Astrocyte (in vitro differentiated cells and primary cell): ENCODE measurements around the gene PSEN1. TPM values are rescaled to one million over a fixed set of nuclear protein-coding genes. Genes with fewer than 3 reads are reported as not detected.

Experiments used
- DNase-seq: peaks from one replicate; pipeline ENCODE4 v3.0.0-alpha.2; 2010; ENCODE audit warnings: low read depth
- FAIRE-seq: peaks from 2 replicates; lab custom pipeline; 2011; peaks lifted over from hg19 to GRCh38; lab: Jason Lieb, UNC
- H2AFZ ChIP-seq: 2 replicates; pipeline ENCODE4 v1.6.0; 2012; ENCODE audit warnings: low read depth, low read length, inconsistent platforms
- H3K27ac ChIP-seq: 2 replicates; pipeline ENCODE4 v1.5.1; 2011; ENCODE audit warnings: low read depth, low read length, inconsistent platforms
- H3K27me3 ChIP-seq: 2 replicates; pipeline ENCODE4 v1.6.0; 2011; ENCODE audit warnings: low read length, inconsistent platforms; ENCODE audit not compliant: insufficient read depth
- H3K36me3 ChIP-seq: 2 replicates; pipeline ENCODE4 v1.5.1; 2011; ENCODE audit warnings: low read length, inconsistent platforms; ENCODE audit not compliant: insufficient read depth
- H3K4me1 ChIP-seq: 2 replicates; pipeline ENCODE4 v1.5.1; 2011; ENCODE audit warnings: low read length, inconsistent platforms; ENCODE audit not compliant: insufficient read depth
- H3K4me2 ChIP-seq: 2 replicates; pipeline ENCODE4 v1.6.0; 2012; ENCODE audit warnings: low read length, inconsistent platforms
- H3K4me3 ChIP-seq: 2 replicates; pipeline ENCODE4 v1.5.1; 2011; ENCODE audit warnings: low read depth, mild to moderate bottlenecking, low read length, inconsistent platforms; ENCODE audit not compliant: insufficient read depth
- H3K79me2 ChIP-seq: 2 replicates; pipeline ENCODE4 v1.6.0; 2012; ENCODE audit warnings: mild to moderate bottlenecking, low read length, inconsistent platforms; ENCODE audit not compliant: insufficient read depth
- H3K9ac ChIP-seq: 2 replicates; pipeline ENCODE4 v1.6.0; 2012; ENCODE audit warnings: mild to moderate bottlenecking, low read length, inconsistent platforms
- H3K9me3 ChIP-seq: 2 replicates; pipeline ENCODE4 v1.5.1; 2012; ENCODE audit warnings: low read depth, mild to moderate bottlenecking, low read length, inconsistent platforms; ENCODE audit not compliant: insufficient read depth
- H4K20me1 ChIP-seq: 2 replicates; pipeline ENCODE4 v1.6.0; 2012; ENCODE audit warnings: low read length, inconsistent platforms; ENCODE audit not compliant: insufficient read depth
- H3K27ac Mint-ChIP-seq: one replicate; pipeline ENCODE4 v1.8.0; 2021; ENCODE audit warnings: mild to moderate bottlenecking, mixed read lengths; ENCODE audit not compliant: unreplicated experiment
- H3K27me3 Mint-ChIP-seq: one replicate; pipeline ENCODE4 v1.8.0; 2021; ENCODE audit warnings: low read depth, mixed read lengths; ENCODE audit not compliant: unreplicated experiment
- H3K36me3 Mint-ChIP-seq: one replicate; pipeline ENCODE4 v1.8.0; 2021; ENCODE audit warnings: low read depth, mixed read lengths; ENCODE audit not compliant: unreplicated experiment
- H3K4me1 Mint-ChIP-seq: one replicate; pipeline ENCODE4 v1.8.0; 2021; ENCODE audit warnings: low read depth, mixed read lengths; ENCODE audit not compliant: unreplicated experiment
- H3K4me3 Mint-ChIP-seq: one replicate; pipeline ENCODE4 v1.8.0; 2021; ENCODE audit warnings: mild to moderate bottlenecking, moderate library complexity, mixed read lengths; ENCODE audit not compliant: unreplicated experiment
- H3K9me3 Mint-ChIP-seq: one replicate; pipeline ENCODE4 v1.8.0; 2021; ENCODE audit warnings: mild to moderate bottlenecking, mixed read lengths; ENCODE audit not compliant: unreplicated experiment
- EZH2 ChIP-seq: IDR thresholded peaks from 2 replicates; pipeline ENCODE4 v1.6.1; 2012; ENCODE audit warnings: mild to moderate bottlenecking, low read length, inconsistent platforms; ENCODE audit not compliant: insufficient read depth
- total RNA-seq: library from RNA; stranded (reverse); gene quantifications from 2 replicates; pipeline ENCODE4 v1.2.1, GENCODE V29; 2021
- TF ChIP-seq, protein P1 (sequence below): IDR thresholded peaks from 2 replicates; pipeline ENCODE4 v1.5.1; 2011; ENCODE audit warnings: low read depth, mild to moderate bottlenecking, inconsistent platforms, low read length, moderate library complexity; ENCODE audit not compliant: insufficient read depth

The PSEN1 gene
- total RNA-seq, 1 donor from 2014 or later = 89.5 TPM

DNA sequence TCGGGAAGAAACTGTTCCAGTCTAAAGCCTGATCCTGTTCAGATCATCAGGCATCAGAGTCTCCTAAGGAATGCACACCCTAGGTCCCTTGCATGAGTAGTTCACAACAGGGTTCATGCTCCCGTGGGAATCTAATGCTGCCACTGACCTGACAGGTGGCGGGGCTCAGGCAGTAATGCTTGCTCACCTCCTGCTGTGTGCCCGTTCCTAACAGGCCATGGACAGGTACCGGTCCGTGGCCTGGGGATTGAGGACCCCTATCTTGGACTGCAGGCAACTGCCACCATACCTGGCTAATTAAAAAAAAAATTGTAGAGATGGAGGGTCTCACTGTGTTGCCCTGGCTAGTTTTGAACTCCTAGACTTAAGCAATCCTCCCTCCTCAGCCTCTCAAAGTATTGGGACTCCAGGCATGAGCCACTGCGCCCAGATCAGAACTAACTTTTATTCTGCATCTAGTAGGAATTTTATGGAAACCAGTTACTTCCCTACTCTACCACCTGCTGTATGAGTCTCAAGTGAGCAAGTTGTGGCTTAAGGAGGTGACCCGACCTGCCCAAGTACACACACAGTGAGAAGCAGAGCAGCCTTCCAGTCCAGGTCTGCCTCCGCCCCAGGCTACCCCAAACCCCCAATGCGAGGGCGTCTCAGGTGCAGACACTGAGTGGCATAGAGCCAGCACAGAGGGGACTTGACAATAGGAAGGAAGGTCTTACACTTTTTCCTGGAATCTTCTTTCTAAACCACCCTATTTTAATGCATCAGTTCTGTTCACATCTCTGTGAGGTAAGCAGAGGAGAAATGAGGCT lies 98.5 kb downstream of the PSEN1 start:
- H3K79me2 ChIP-seq = no peaks in the 10 kb centered on the region
- Mint-ChIP-seq H3K4me3 (no peak overlapping the region), H3K36me3 (no peaks in the 10 kb centered on the region), H3K27me3 (peaks cover 17% of the 10 kb centered on the region), H3K9me3 (no peaks in the 10 kb centered on the region), H3K4me1 (peaks cover 42% of the 10 kb centered on the region), H3K27ac (no peak overlapping the region)
- H3K27ac ChIP-seq = no peak overlapping the region
- peaks cover 10% of the 10 kb centered on the region for H4K20me1 ChIP-seq
- TF ChIP-seq, protein P1, sequence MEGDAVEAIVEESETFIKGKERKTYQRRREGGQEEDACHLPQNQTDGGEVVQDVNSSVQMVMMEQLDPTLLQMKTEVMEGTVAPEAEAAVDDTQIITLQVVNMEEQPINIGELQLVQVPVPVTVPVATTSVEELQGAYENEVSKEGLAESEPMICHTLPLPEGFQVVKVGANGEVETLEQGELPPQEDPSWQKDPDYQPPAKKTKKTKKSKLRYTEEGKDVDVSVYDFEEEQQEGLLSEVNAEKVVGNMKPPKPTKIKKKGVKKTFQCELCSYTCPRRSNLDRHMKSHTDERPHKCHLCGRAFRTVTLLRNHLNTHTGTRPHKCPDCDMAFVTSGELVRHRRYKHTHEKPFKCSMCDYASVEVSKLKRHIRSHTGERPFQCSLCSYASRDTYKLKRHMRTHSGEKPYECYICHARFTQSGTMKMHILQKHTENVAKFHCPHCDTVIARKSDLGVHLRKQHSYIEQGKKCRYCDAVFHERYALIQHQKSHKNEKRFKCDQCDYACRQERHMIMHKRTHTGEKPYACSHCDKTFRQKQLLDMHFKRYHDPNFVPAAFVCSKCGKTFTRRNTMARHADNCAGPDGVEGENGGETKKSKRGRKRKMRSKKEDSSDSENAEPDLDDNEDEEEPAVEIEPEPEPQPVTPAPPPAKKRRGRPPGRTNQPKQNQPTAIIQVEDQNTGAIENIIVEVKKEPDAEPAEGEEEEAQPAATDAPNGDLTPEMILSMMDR = no peak
- no peak for TF ChIP-seq EZH2
- FAIRE-seq = no peak
- H3K36me3 ChIP-seq = no peaks in the 10 kb centered on the region
- peaks cover 41% of the 10 kb centered on the region for H3K27me3 ChIP-seq
- no peak overlapping the region for H2AFZ ChIP-seq
- no peak overlapping the region for H3K4me3 ChIP-seq
- H3K9ac ChIP-seq = no peak overlapping the region
- no peak overlapping the region for H3K4me2 ChIP-seq
- peaks cover 20% of the 10 kb centered on the region for H3K4me1 ChIP-seq
- DNase-seq = no peak
- no peaks in the 10 kb centered on the region for H3K9me3 ChIP-seq

DNA sequence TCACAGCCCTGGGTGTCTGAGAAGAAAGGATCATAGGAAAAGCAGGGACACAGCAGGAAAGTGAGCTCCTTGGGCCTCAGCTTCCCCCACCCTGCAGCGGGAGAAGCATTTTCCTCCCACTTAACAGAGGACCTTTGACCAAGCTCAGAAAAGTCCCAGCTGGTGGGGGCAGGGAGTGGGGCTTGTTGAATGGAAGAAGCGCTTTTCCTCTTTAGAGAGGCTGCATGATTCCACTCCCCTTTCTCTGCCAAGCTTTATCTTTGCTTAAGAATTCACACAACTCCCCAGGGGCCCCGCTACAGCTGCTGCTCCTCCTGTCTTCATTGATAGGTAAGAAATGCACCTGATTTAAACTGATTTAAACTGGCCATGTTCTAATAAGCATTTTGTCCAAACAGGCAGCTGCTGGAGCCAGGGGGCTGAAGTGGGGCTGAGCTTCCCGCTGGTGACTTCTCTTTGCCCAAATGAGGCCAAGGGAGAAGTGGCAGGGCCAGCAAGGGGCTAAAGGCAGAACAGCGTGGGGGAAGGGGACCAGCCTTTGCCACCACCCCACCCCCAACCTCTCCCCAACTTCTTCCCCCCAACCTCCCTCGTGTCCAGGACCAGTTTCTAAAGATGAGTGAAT lies 99.3 kb downstream of the PSEN1 start:
- H3K36me3 Mint-ChIP-seq = no peaks in the 10 kb centered on the region
- H3K36me3 ChIP-seq = no peaks in the 10 kb centered on the region
- peaks cover 23% of the 10 kb centered on the region for H3K4me1 ChIP-seq
- no peak overlapping the region for H3K9ac ChIP-seq
- H3K9me3 ChIP-seq = no peaks in the 10 kb centered on the region
- H3K4me3 Mint-ChIP-seq = peak overlapping the region; percentile 46
- peaks cover 10% of the 10 kb centered on the region for H4K20me1 ChIP-seq
- no peak overlapping the region for H3K4me3 ChIP-seq
- no peak overlapping the region for H2AFZ ChIP-seq
- peaks cover 47% of the 10 kb centered on the region for H3K27me3 ChIP-seq
- no peak for TF ChIP-seq EZH2
- TF ChIP-seq, protein P1 = no peak
- peaks cover 42% of the 10 kb centered on the region for H3K4me1 Mint-ChIP-seq
- peak overlapping the region; percentile 44 for H3K4me2 ChIP-seq
- FAIRE-seq = no peak
- H3K27ac Mint-ChIP-seq = no peak overlapping the region
- H3K27ac ChIP-seq = no peak overlapping the region
- no peak for DNase-seq
- no peaks in the 10 kb centered on the region for H3K79me2 ChIP-seq
- H3K27me3 Mint-ChIP-seq = peaks cover 19% of the 10 kb centered on the region
- H3K9me3 Mint-ChIP-seq = no peaks in the 10 kb centered on the region
